ENCODE measurements around the gene NDST3. TPM values are rescaled to one million over a fixed set of nuclear protein-coding genes. Genes with fewer than 3 reads are reported as not detected.

NDST3 gene
- polyA plus RNA-seq, 1 donor (not counting 4 experiments of a cell fraction or from before 2014, with no cell fraction given): not detected

DNA sequence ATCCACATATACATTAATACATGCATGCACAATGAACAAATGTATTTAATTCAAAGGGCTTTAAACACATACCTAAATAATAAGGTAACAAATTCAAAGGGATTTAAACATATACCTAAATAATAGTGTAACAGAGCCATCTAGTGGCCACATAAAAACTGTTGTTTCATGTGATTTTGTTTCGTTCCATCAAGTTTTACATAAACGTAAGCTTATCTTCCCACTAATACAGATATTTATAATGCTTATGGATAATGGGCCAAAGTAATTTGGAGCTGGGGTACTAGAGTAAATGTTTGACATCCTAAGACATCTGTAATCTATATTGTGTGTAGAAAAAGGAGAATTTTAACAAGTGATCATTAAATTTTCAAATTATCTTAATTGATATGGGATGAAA, 236.2 kb downstream of the NDST3 start:
- H3K9ac ChIP-seq (ENCODE audit: control insufficient read depth, extremely low read depth, insufficient read depth, low read length): no peak overlapping the region
- no peaks in the 10 kb centered on the region for H3K9me1 ChIP-seq (ENCODE audit: control insufficient read depth, extremely low read depth, insufficient read depth, low read length)
- no peak for TF ChIP-seq EZH2 (IDR thresholded peaks at IDR 0.05; ENCODE audit: low read length)
- peak in 2 of 3 experiments; percentile 21 to 42 for TF ChIP-seq CTCF (optimal IDR thresholded peaks at IDR 0.05 in 1 of 3, IDR thresholded peaks at IDR 0.05 in 1 of 3, conservative IDR thresholded peaks at IDR 0.05 in 1 of 3; ENCODE audit: extremely low read depth in 1 of 3, insufficient read depth in 2 of 3, low read length in 3 of 3)
- no peaks in the 10 kb centered on the region for H3K79me2 ChIP-seq (ENCODE audit: control insufficient read depth, insufficient read depth, low read length)
- no peak overlapping the region for H2AFZ ChIP-seq (ENCODE audit: control insufficient read depth, low read length)
- dilution Hi-C loops (cut with MboI; ENCODE audit: extremely low pct_ligation_motif_present, low sequenced_read_pairs): no loop called here
- FAIRE-seq (no peak), DNase-seq (ENCODE audit: low read depth, low spot score) (no peak)
- no peaks in the 10 kb centered on the region for H4K20me1 ChIP-seq (ENCODE audit: control insufficient read depth, extremely low read depth, insufficient read depth, low read length)
- H3K4me1 ChIP-seq (ENCODE audit: control insufficient read depth, extremely low read depth, insufficient read depth, low read length): no peaks in the 10 kb centered on the region
- no peaks in the 10 kb centered on the region for H3K27me3 ChIP-seq (ENCODE audit: control insufficient read depth, extremely low read depth, insufficient read depth, low read length)
- no peaks in the 10 kb centered on the region for H3K36me3 ChIP-seq (ENCODE audit: control insufficient read depth in 2 of 2, extremely low read depth in 1 of 2, insufficient read depth in 2 of 2, low read length in 2 of 2)
- H3K27ac ChIP-seq (ENCODE audit: control insufficient read depth, insufficient read depth, low read length): no peak overlapping the region
- H3K4me3 ChIP-seq (ENCODE audit: control insufficient read depth in 2 of 3, extremely low read depth in 1 of 3, insufficient read depth in 2 of 3, low read depth in 1 of 3, low read length in 3 of 3): no peak overlapping the region
- H3K9me3 ChIP-seq (ENCODE audit: control insufficient read depth, low read depth, low read length): no peaks in the 10 kb centered on the region
- H3K4me2 ChIP-seq (ENCODE audit: control insufficient read depth, extremely low read depth, insufficient read depth, low read depth, low read length): no peak overlapping the region

DNA sequence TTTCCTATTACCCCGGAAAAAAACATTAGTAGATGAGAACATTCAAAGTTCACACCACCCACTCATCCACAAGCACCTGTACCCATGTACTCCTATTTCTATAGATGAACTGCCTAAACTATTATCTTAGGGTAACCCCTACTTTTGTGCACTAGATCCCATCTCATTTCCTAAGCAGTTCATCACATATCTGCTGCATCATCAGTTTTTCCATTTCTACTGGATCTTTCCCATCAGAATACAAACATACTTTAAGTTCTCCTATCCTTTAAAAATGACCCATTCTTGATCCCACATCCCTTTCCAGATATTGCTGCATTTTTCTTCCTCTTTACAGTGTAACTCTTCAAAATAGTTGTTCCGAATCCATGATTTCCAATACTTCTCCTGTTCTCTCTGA, 237.5 kb downstream of the NDST3 start:
- H3K4me2 ChIP-seq (ENCODE audit: control insufficient read depth, extremely low read depth, insufficient read depth, low read depth, low read length): no peak overlapping the region
- no peak overlapping the region for H3K27ac ChIP-seq (ENCODE audit: control insufficient read depth, insufficient read depth, low read length)
- no peaks in the 10 kb centered on the region for H3K9me1 ChIP-seq (ENCODE audit: control insufficient read depth, extremely low read depth, insufficient read depth, low read length)
- no peaks in the 10 kb centered on the region for H3K36me3 ChIP-seq (ENCODE audit: control insufficient read depth in 2 of 2, extremely low read depth in 1 of 2, insufficient read depth in 2 of 2, low read length in 2 of 2)
- FAIRE-seq (no peak), DNase-seq (ENCODE audit: low read depth, low spot score) (no peak)
- no peak overlapping the region for H3K4me3 ChIP-seq (ENCODE audit: control insufficient read depth in 2 of 3, extremely low read depth in 1 of 3, insufficient read depth in 2 of 3, low read depth in 1 of 3, low read length in 3 of 3)
- H2AFZ ChIP-seq (ENCODE audit: control insufficient read depth, low read length): no peak overlapping the region
- no peaks in the 10 kb centered on the region for H3K4me1 ChIP-seq (ENCODE audit: control insufficient read depth, extremely low read depth, insufficient read depth, low read length)
- H3K9me3 ChIP-seq (ENCODE audit: control insufficient read depth, low read depth, low read length): no peaks in the 10 kb centered on the region
- no peaks in the 10 kb centered on the region for H3K79me2 ChIP-seq (ENCODE audit: control insufficient read depth, insufficient read depth, low read length)
- H3K9ac ChIP-seq (ENCODE audit: control insufficient read depth, extremely low read depth, insufficient read depth, low read length): no peak overlapping the region
- dilution Hi-C loops (cut with MboI; ENCODE audit: extremely low pct_ligation_motif_present, low sequenced_read_pairs): no loop called here
- no peaks in the 10 kb centered on the region for H3K27me3 ChIP-seq (ENCODE audit: control insufficient read depth, extremely low read depth, insufficient read depth, low read length)
- H4K20me1 ChIP-seq (ENCODE audit: control insufficient read depth, extremely low read depth, insufficient read depth, low read length): no peaks in the 10 kb centered on the region
- TF ChIP-seq CTCF (optimal IDR thresholded peaks at IDR 0.05 in 1 of 3, IDR thresholded peaks at IDR 0.05 in 1 of 3, conservative IDR thresholded peaks at IDR 0.05 in 1 of 3; ENCODE audit: extremely low read depth in 1 of 3, insufficient read depth in 2 of 3, low read length in 3 of 3): no peak
- no peak for TF ChIP-seq EZH2 (IDR thresholded peaks at IDR 0.05; ENCODE audit: low read length)
